NK-92 (cell line): Measurements from ENCODE around the gene FSIP2.
"Not testable (repeated sequence)": the region's sequence is repeated elsewhere in the genome, so short reads cannot be mapped to it uniquely, and the experiment has no call there.

Experiments used
- DNase-seq: peaks from one replicate; lab custom pipeline; 2025; ENCODE audit not compliant: unreplicated experiment; lab: John Stamatoyannopoulos, UW

Gene FSIP2

GRCh38 chr2:185806783-185807182 lies 68.2 kb downstream of the FSIP2 start:
- no peak for DNase-seq

GRCh38 chr2:185807351-185807750 lies 68.7 kb downstream of the FSIP2 start:
- no peak for DNase-seq

- DNase-seq, result no peak
Measured at GRCh38 chr2:185811580-185811979, 73.0 kb downstream of the FSIP2 start.

- no peak for DNase-seq
Measured at GRCh38 chr2:185813707-185814106, 75.1 kb downstream of the FSIP2 start.

GRCh38 chr2:185817991-185818390 lies 79.4 kb downstream of the FSIP2 start:
- DNase-seq, result no peak

- DNase-seq, result no peak
Measured at GRCh38 chr2:185821467-185821866, 82.9 kb downstream of the FSIP2 start.

- no peak for DNase-seq
Measured at GRCh38 chr2:185823773-185824172, 85.2 kb downstream of the FSIP2 start.

- DNase-seq, result no peak
Measured at GRCh38 chr2:185825557-185825956, 87.0 kb downstream of the FSIP2 start.

- DNase-seq, result no peak
Measured at GRCh38 chr2:185828326-185828725, 89.7 kb downstream of the FSIP2 start.

- no peak for DNase-seq
Measured at GRCh38 chr2:185833864-185834263, 95.3 kb downstream of the FSIP2 start.

GRCh38 chr2:185835974-185836373 lies 97.4 kb downstream of the FSIP2 start:
- no peak for DNase-seq

GRCh38 chr2:185854885-185855284 lies 116.3 kb downstream of the FSIP2 start:
- DNase-seq, result no peak

GRCh38 chr2:185857691-185858090 lies 119.1 kb downstream of the FSIP2 start:
- DNase-seq, result no peak

- no peak for DNase-seq
Measured at GRCh38 chr2:185859506-185859905, 120.9 kb downstream of the FSIP2 start.

GRCh38 chr2:185860321-185860720 lies 121.7 kb downstream of the FSIP2 start:
- DNase-seq, result no peak

GRCh38 chr2:185862657-185863398 lies 124.2 kb downstream of the FSIP2 start:
- DNase-seq, result no peak

- not testable (repeated sequence) for DNase-seq
Measured at GRCh38 chr2:185864468-185865260, 126.1 kb downstream of the FSIP2 start.

- DNase-seq, result no peak
Measured at GRCh38 chr2:185875136-185875931, 136.7 kb downstream of the FSIP2 start.

GRCh38 chr2:185876234-185876633 lies 137.6 kb downstream of the FSIP2 start:
- no peak for DNase-seq

- no peak for DNase-seq
Measured at GRCh38 chr2:185880396-185880795, 141.8 kb downstream of the FSIP2 start.
